ENCODE measurements around the gene STK11. TPM values are rescaled to one million over a fixed set of nuclear protein-coding genes. Genes with fewer than 3 reads are reported as not detected.
A peak's percentile ranks its signal among the peaks of the same experiment; 100 is the strongest.

Gene STK11
- total and polyA plus RNA-seq, 2 of the 4 experiments (the other 2 are of a cell fraction) = 39.3 to 42.8 TPM

- TF ChIP-seq CEBPB (IDR thresholded peaks at IDR 0.05; ENCODE audit: low read depth, low read length) (no peak), RFX5 (IDR thresholded peaks at IDR 0.05; ENCODE audit: low read depth, low read length) (no peak), MAFK (IDR thresholded peaks at IDR 0.05; ENCODE audit: low read depth, low read length) (no peak), USF2 (IDR thresholded peaks at IDR 0.05; ENCODE audit: low read depth, low read length) (no peak), ELK1 (IDR thresholded peaks at IDR 0.05; ENCODE audit: borderline replicate concordance, low read depth, low read length) (no peak), POLR2A (IDR thresholded peaks at IDR 0.05; ENCODE audit: low read depth, low read length) (no peak), RAD21 (IDR thresholded peaks at IDR 0.05; ENCODE audit: low read length) (no peak), CTCF (conservative IDR thresholded peaks at IDR 0.05; ENCODE audit: low read depth, low read length) (no peak), NFE2L2 (IDR thresholded peaks at IDR 0.05; ENCODE audit: low read depth, low read length) (no peak), BHLHE40 (IDR thresholded peaks at IDR 0.05; ENCODE audit: low read depth, low read length) (no peak), MAZ (IDR thresholded peaks at IDR 0.05; ENCODE audit: borderline replicate concordance, low read depth, low read length) (no peak), RCOR1 (IDR thresholded peaks at IDR 0.05; ENCODE audit: insufficient replicate concordance, low read length) (no peak), CHD1 (IDR thresholded peaks at IDR 0.05; ENCODE audit: low read depth, low read length) (no peak), FOS (IDR thresholded peaks at IDR 0.05; ENCODE audit: low read depth, low read length) (no peak), MXI1 (IDR thresholded peaks at IDR 0.05; ENCODE audit: borderline replicate concordance, low read depth, low read length) (no peak), SMC3 (IDR thresholded peaks at IDR 0.05; ENCODE audit: low read depth, low read length) (no peak)
- Histone ChIP-seq H3K27ac (ENCODE audit: insufficient read depth, low read length) (no peak overlapping the region; the same call in 1 of the 2 replicates), H2BK120ac (ENCODE audit: low read depth, low read length) (peak overlapping the region; percentile 75), H2AK5ac (ENCODE audit: low read depth, low read length) (peak overlapping the region; percentile 70; the same call in 1 of the 2 replicates), H3K27me3 (ENCODE audit: control insufficient read depth, insufficient read depth, low read length) (no peaks in the 10 kb centered on the region), H3K23ac (ENCODE audit: low read depth, low read length) (no peak overlapping the region), H3K56ac (ENCODE audit: extremely low read depth, insufficient read depth, low read length) (no peak overlapping the region), H3K4me2 (ENCODE audit: low read depth, low read length) (no peak overlapping the region), H3K14ac (replicated peaks; ENCODE audit: low read depth, low read length) (peak overlapping the region; percentile 80), H3K79me1 (ENCODE audit: low read depth in 1 of 2, low read length in 2 of 2) (peaks cover 7 to 78% of the 10 kb centered on the region in 2 experiments), H3K9me3 (ENCODE audit: control insufficient read depth, insufficient read depth, low read length) (no peaks in the 10 kb centered on the region), H2BK5ac (ENCODE audit: low read depth, low read length, poor library complexity, severe bottlenecking) (peak overlapping the region; percentile 30), H2BK15ac (ENCODE audit: low read depth, low read length) (no peak overlapping the region), H3K4me1 (ENCODE audit: control insufficient read depth, insufficient read depth, low read length) (peaks cover 23% of the 10 kb centered on the region), H4K20me1 (ENCODE audit: insufficient read depth, low read length) (peaks cover 68% of the 10 kb centered on the region), H3K4ac (ENCODE audit: low read depth, low read length) (0 out of 2 replicates have a peak overlapping the region, but pooled peaks have one; percentile 34), H3K36me3 (ENCODE audit: control insufficient read depth, insufficient read depth, low read length) (peaks cover 9% of the 10 kb centered on the region; the same call in 1 of the 2 replicates), H3K9ac (ENCODE audit: low read depth, low read length) (no peak overlapping the region), H3K4me3 (ENCODE audit: insufficient read depth, low read depth, low read length) (no peak overlapping the region), H3K9me1 (ENCODE audit: insufficient read depth, low read length) (peaks cover 23% of the 10 kb centered on the region), H4K91ac (ENCODE audit: insufficient read depth, low read depth, low read length) (no peak overlapping the region), H4K8ac (ENCODE audit: low read depth in 2 of 2, low read length in 2 of 2) (0 out of 4 replicates have a peak overlapping the region, but pooled peaks of 1 of the 2 experiments have one; percentile 28), H2AK9ac (replicated peaks; ENCODE audit: low read depth, low read length, poor library complexity) (peak overlapping the region; percentile 87), H2AFZ (replicated peaks; ENCODE audit: low read length, poor library complexity) (no peak overlapping the region), H2BK20ac (ENCODE audit: low read depth, low read length) (no peak overlapping the region), H4K5ac (ENCODE audit: low read depth, low read length) (no peak overlapping the region), H3K18ac (ENCODE audit: low read depth, low read length) (no peak overlapping the region)
- in situ Hi-C loops (cut with MboI; ENCODE audit: low sequenced_read_pairs) (no loop called here), intact Hi-C loops (cut with micrococcal nuclease) (no loop called here), dilution Hi-C loops (cut with HindIII; ENCODE audit: low sequenced_read_pairs, unreplicated experiment) (no loop called here)
- no TSS peak for BruUV-seq (replicated peaks)
- WGBS, 2 experiments (ENCODE audit: extremely low coverage in 2 of 2, insufficient read length in 1 of 2) = 100% methylated on average over 3 of the region's 13 CpGs; no CpG with 5 or more reads in 1 of the 2 experiments
- no peak for DNase-seq
- ChIA-PET POLR2A (ENCODE audit: unreplicated experiment) (no interaction called here), CTCF (no interaction called here)
- no peak for ATAC-seq (ENCODE audit: low read depth)
These were observed 4.6 kb downstream of the STK11 start for GRCh38 chr19:1210227-1210538.

Measured in IMR-90 (cell line).